ENCODE measurements around the gene TEX19. TPM values are rescaled to one million over a fixed set of nuclear protein-coding genes. Genes with fewer than 3 reads are reported as not detected.

TEX19 gene
- total RNA-seq, 2 experiments from 2014 or later = not detected

DNA sequence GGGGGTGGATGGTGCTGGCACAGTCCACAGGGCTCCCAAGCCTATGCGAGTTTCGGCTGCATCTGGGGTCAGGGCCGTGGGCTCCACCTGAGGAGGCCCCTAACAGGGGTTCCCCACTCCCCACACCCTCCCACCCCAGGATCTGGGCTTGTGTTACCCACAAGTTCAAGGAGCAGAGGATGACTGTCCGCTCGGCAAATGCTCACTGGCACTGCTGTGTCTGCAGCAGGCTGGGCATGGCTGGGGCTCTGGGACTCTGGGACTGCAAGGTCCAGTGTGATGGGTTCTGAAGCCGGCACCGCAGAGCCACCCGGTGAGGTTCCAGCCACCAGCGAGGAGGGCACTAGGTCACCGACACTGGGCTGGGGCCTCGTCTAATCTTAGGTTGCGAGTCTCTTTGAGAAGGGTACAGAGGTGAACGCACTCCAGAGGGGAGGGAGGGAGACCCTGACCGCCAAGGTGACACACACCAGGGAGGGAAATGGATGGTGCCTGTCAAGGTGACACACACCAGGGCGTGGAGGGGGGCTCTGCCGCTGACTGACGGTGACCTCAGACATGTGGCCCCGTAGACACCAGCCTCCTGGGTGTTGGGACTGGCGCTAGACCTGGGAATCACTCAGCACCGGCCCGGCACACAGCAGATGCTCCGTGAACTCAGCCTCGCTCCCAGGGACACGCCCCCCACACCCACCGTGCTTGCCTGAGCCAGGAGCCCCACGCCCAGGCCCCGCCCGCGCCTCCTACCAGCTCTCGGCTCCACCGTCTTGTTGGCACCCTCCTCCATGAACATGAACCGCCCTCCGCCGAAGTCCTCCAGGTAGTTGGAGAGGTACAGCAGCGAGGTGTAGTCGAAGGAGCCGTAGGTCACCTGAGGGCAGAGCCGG, 38.6 kb downstream of the TEX19 start:
- H3K27me3 Mint-ChIP-seq = no peaks in the 10 kb centered on the region

DNA sequence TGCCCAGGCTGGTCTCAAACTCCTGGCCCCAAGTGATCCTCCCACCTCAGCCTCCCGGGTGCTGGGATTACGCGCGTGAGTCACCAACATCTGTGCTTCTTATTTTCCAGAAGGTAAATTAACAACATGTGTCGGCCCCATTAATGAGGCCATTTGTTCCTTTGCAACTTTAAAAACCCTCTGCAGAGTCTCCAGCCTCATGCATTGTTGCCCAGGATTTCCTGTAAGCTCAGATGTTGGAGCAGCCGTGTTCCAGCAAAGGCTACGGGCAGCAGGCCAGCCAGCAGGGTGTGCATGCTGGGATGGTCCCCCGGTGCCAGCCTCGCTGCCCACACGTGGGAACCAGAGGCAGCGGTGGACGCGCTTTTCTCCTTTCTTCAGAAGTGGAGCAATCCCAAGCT, 40.0 kb downstream of the TEX19 start:
- Mint-ChIP-seq H3K4me3 (no peak overlapping the region), H3K36me3 (ENCODE audit: low read depth) (peaks cover 14% of the 10 kb centered on the region), H3K27ac (no peak overlapping the region), H3K4me1 (ENCODE audit: low read depth) (peaks cover 11% of the 10 kb centered on the region), H3K9me3 (no peaks in the 10 kb centered on the region), H3K27me3 (no peaks in the 10 kb centered on the region)
- ATAC-seq (no peak), DNase-seq (no peak)
- ChIA-PET POLR2A (interaction anchor here (0.6 to 1.6 kb wide), 2 partner anchors 16 to 334 kb away, joined by 3 to 4 read pairs; no protein-coding TSS in a partner anchor), CTCF (interaction anchor here (0.6 to 1.6 kb wide), 4 partner anchors 18 to 47 kb away, joined by 3 to 8 read pairs (median 4); no protein-coding TSS in a partner anchor)
- TF ChIP-seq, protein P1, sequence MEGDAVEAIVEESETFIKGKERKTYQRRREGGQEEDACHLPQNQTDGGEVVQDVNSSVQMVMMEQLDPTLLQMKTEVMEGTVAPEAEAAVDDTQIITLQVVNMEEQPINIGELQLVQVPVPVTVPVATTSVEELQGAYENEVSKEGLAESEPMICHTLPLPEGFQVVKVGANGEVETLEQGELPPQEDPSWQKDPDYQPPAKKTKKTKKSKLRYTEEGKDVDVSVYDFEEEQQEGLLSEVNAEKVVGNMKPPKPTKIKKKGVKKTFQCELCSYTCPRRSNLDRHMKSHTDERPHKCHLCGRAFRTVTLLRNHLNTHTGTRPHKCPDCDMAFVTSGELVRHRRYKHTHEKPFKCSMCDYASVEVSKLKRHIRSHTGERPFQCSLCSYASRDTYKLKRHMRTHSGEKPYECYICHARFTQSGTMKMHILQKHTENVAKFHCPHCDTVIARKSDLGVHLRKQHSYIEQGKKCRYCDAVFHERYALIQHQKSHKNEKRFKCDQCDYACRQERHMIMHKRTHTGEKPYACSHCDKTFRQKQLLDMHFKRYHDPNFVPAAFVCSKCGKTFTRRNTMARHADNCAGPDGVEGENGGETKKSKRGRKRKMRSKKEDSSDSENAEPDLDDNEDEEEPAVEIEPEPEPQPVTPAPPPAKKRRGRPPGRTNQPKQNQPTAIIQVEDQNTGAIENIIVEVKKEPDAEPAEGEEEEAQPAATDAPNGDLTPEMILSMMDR (IDR thresholded peaks at IDR 0.05) = no peak
- intact Hi-C loops (cut with micrococcal nuclease) = no loop called here

More for the DNA sequence above, 38.6 kb downstream of the TEX19 start:
- ATAC-seq (no peak), DNase-seq (no peak)
- Mint-ChIP-seq H3K27ac (no peak overlapping the region), H3K4me1 (ENCODE audit: low read depth) (peaks cover 11% of the 10 kb centered on the region), H3K9me3 (no peaks in the 10 kb centered on the region), H3K4me3 (no peak overlapping the region), H3K36me3 (ENCODE audit: low read depth) (peaks cover 7% of the 10 kb centered on the region)
- intact Hi-C loops (cut with micrococcal nuclease) = no loop called here
- ChIA-PET CTCF (no interaction called here), POLR2A (no interaction called here)
- TF ChIP-seq, protein P1 (IDR thresholded peaks at IDR 0.05) = no peak

DNA sequence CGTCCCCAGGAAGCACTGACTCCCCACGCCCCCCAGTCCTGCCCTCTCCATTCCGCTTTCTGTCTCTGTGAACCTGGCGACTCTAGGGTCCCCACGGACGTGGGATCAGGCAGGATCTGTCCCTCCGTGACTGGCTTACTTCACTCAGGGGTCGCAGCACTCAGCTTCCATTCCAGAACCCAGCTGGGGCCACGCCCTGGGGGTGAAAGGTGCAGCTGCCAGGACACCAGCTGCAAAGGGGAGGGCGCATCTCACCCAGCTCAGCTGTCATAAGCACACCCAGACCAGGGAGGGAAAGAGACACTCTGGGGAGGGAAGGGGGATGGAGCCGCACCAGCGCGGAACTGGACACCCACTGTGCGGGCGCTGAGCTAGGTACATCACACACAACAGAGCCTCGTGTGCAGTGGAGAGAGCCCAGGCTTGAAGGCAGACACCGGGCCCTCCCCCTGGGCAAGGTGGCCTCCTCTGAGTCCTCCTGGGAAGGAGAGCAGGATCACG, 40.6 kb downstream of the TEX19 start:
- Mint-ChIP-seq H3K4me1 (ENCODE audit: low read depth) (peaks cover 11% of the 10 kb centered on the region), H3K4me3 (no peak overlapping the region), H3K27ac (no peak overlapping the region), H3K9me3 (no peaks in the 10 kb centered on the region), H3K27me3 (no peaks in the 10 kb centered on the region), H3K36me3 (ENCODE audit: low read depth) (peaks cover 14% of the 10 kb centered on the region)
- CTCF ChIA-PET = interaction anchor here (0.6 to 1.6 kb wide), 5 partner anchors 17 to 48 kb away, joined by 3 to 8 read pairs (median 3); no protein-coding TSS in a partner anchor
- ATAC-seq (no peak), DNase-seq (no peak)
- POLR2A ChIA-PET = interaction anchor here (0.7 to 1.6 kb wide), 2 partner anchors 15 to 32 kb away, joined by 3 to 4 read pairs; no protein-coding TSS in a partner anchor
- TF ChIP-seq, protein P1 (IDR thresholded peaks at IDR 0.05) = no peak
- intact Hi-C loops (cut with micrococcal nuclease) = no loop called here

DNA sequence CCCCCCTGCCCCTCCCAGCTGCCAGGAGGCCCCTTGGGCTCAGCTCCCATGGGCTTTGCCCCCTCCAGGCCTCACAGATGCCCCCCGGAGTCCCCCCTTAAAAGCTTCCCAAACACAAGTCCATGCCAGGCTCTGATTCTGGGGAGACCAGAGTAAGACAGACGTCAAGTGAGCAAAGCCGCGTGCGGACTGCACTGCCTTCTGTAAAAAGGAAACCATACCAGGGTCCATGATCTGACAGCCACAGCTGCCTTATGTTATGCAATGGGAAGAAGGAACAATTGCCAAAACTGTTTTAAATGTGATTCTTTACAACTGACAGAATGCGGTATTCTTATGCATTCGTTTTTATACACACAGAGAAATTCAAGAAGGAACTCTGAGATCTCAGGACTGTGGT, 41.2 kb downstream of the TEX19 start:
- TF ChIP-seq, protein P1 (IDR thresholded peaks at IDR 0.05) = no peak
- Mint-ChIP-seq H3K4me1 (ENCODE audit: low read depth) (peaks cover 11% of the 10 kb centered on the region), H3K4me3 (no peak overlapping the region), H3K27me3 (no peaks in the 10 kb centered on the region), H3K36me3 (ENCODE audit: low read depth) (peaks cover 14% of the 10 kb centered on the region), H3K9me3 (no peaks in the 10 kb centered on the region), H3K27ac (no peak overlapping the region)
- ATAC-seq (no peak), DNase-seq (no peak)
- POLR2A ChIA-PET = interaction anchor here (0.7 to 1.6 kb wide), 2 partner anchors 14 to 32 kb away, joined by 3 to 4 read pairs; no protein-coding TSS in a partner anchor
- CTCF ChIA-PET = interaction anchor here (0.8 to 1.6 kb wide), 4 partner anchors 17 to 48 kb away, joined by 3 to 8 read pairs (median 4); no protein-coding TSS in a partner anchor
- intact Hi-C loops (cut with micrococcal nuclease) = no loop called here

Data from activated CD8-positive, alpha-beta T cell treated with anti-CD3 and anti-CD28 coated beads for 36 hours (primary cell).